Activated T-helper 1 cell treated with anti-CD3 and anti-CD28 coated beads, Interleukin-12 subunit alpha, Interleukin-12 subunit beta, Interleukin-2, Interleukin-4 antibody, amounts not matched to agents 30 ng/mL and 10 ng/mL and 1 ng/mL, durations not matched to agents 14 hours and 24 hours and 36 hours (primary cell): ENCODE measurements around the gene RCSD1. TPM values are rescaled to one million over a fixed set of nuclear protein-coding genes. Genes with fewer than 3 reads are reported as not detected.

Source experiments
- DNase-seq: peaks from one replicate; pipeline ENCODE4 v3.0.0; 2021; ENCODE audit warnings: low spot score
- H3K27ac Mint-ChIP-seq: one replicate; pipeline ENCODE4 v1.8.0; 2021; ENCODE audit warnings: mild to moderate bottlenecking, mixed read lengths
- H3K27me3 Mint-ChIP-seq: one replicate; pipeline ENCODE4 v1.8.0; 2022; ENCODE audit warnings: mild to moderate bottlenecking, moderate library complexity, mixed read lengths; ENCODE audit not compliant: insufficient read depth
- H3K36me3 Mint-ChIP-seq: one replicate; pipeline ENCODE4 v1.8.0; 2021; ENCODE audit warnings: low read depth, mixed read lengths
- H3K4me1 Mint-ChIP-seq: one replicate; pipeline ENCODE4 v1.8.0; 2021; ENCODE audit warnings: low read depth, mixed read lengths
- H3K4me3 Mint-ChIP-seq: one replicate; pipeline ENCODE4 v1.8.0; 2021; ENCODE audit warnings: mild to moderate bottlenecking, moderate library complexity, mixed read lengths
- H3K9me3 Mint-ChIP-seq: one replicate; pipeline ENCODE4 v1.8.0; 2021; ENCODE audit warnings: mixed read lengths
- intact Hi-C: fragments of 100-400 bp; cut with micrococcal nuclease; formaldehyde crosslinking; loops from one replicate; pipeline ENCODE4 v1.15.1; 2024
- total RNA-seq: library from RNA; stranded (reverse); gene quantifications from 2 replicates; pipeline ENCODE4 v1.2.3, GENCODE V29; 2022

RCSD1 gene
- total RNA-seq, 1 donor from 2014 or later, result 78.6 TPM

DNA sequence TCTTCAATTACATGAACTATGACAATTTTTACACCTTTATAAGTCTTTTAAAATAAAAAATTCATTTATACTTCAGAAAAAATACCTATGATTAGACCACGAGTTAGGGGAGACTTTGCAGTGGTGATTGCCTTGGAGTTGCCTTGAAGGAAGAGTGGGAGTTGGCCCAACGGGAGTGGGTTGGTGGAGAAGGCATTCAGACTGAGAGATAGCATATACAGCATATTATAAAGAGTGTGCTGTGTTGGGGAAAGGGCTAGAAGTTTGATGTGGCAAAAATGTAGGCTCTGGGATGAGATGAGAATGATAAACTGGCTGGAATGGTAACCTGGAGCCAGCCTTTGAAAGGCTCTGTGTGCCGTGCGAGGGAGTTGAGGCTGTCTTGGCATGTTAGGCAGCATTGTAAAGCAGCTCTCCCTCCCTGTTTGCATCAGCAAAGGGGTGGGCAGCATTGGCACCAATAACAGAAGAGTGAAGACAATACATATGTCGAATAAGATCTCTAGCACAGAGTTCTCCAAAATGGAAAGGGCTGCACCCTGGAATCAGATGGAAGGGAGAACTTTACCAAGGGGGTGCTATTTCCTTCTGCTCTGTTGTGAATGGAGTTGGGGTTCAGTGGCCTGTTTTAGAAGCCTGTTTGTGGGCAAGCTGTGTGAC, 116.1 kb downstream of the RCSD1 start:
- Mint-ChIP-seq H3K36me3 (no peaks in the 10 kb centered on the region), H3K27me3 (no peaks in the 10 kb centered on the region)
- intact Hi-C loops, result no loop called here

GRCh38 chr1:167746988-167747655, 117.1 kb downstream of the RCSD1 start:
- intact Hi-C loops, result no loop called here
- Mint-ChIP-seq H3K36me3 (peaks cover 4% of the 10 kb centered on the region), H3K9me3 (no peaks in the 10 kb centered on the region), H3K4me3 (no peak overlapping the region), H3K4me1 (peaks cover 29% of the 10 kb centered on the region), H3K27ac (no peak overlapping the region), H3K27me3 (no peaks in the 10 kb centered on the region)
- no peak for DNase-seq

More for the DNA sequence above, 116.1 kb downstream of the RCSD1 start:
- no peaks in the 10 kb centered on the region for H3K9me3 Mint-ChIP-seq
- no peak for DNase-seq
- H3K27ac Mint-ChIP-seq, result no peak overlapping the region
- H3K4me1 Mint-ChIP-seq, result peaks cover 24% of the 10 kb centered on the region
- H3K4me3 Mint-ChIP-seq, result no peak overlapping the region

- no peak overlapping the region for H3K4me3 Mint-ChIP-seq
- H3K36me3 Mint-ChIP-seq, result peaks cover 6% of the 10 kb centered on the region
- no peak overlapping the region for H3K27ac Mint-ChIP-seq
- H3K4me1 Mint-ChIP-seq, result peaks cover 30% of the 10 kb centered on the region
- H3K9me3 Mint-ChIP-seq, result no peaks in the 10 kb centered on the region
- intact Hi-C loops, result no loop called here
- DNase-seq, result no peak
- no peaks in the 10 kb centered on the region for H3K27me3 Mint-ChIP-seq
Measured at GRCh38 chr1:167747988-167748387, 118.0 kb downstream of the RCSD1 start.

- H3K4me1 Mint-ChIP-seq, result peaks cover 32% of the 10 kb centered on the region
- no peak for DNase-seq
- H3K27ac Mint-ChIP-seq, result no peak overlapping the region
- no peaks in the 10 kb centered on the region for H3K27me3 Mint-ChIP-seq
- H3K4me3 Mint-ChIP-seq, result no peak overlapping the region
- peaks cover 6% of the 10 kb centered on the region for H3K36me3 Mint-ChIP-seq
- intact Hi-C loops, result no loop called here
- H3K9me3 Mint-ChIP-seq, result no peaks in the 10 kb centered on the region
Measured at GRCh38 chr1:167748906-167749305, 118.9 kb downstream of the RCSD1 start.

GRCh38 chr1:167749741-167750140, 119.7 kb downstream of the RCSD1 start:
- no peaks in the 10 kb centered on the region for H3K27me3 Mint-ChIP-seq
- no peak overlapping the region for H3K4me3 Mint-ChIP-seq
- no peaks in the 10 kb centered on the region for H3K9me3 Mint-ChIP-seq
- no peak for DNase-seq
- H3K4me1 Mint-ChIP-seq, result peaks cover 32% of the 10 kb centered on the region
- H3K27ac Mint-ChIP-seq, result no peak overlapping the region
- peaks cover 6% of the 10 kb centered on the region for H3K36me3 Mint-ChIP-seq
- intact Hi-C loops, result no loop called here

DNA sequence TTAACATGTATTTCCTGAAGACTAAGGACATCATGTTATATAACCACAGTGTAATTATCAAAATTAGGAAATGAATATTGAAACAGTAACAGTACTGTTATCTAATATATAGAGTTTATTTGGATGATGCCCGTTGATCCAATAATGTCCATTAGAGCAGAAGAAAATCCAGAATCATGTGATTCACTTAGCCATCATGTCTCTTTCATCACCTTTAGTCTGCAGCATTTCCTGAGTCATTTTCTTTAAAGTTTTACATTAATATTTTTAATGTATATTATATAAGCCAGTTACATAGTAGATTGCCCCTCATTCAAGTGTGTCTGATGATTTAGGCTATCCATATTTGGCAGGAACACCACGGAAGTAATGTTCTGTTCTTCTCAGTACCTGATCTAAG, 120.6 kb downstream of the RCSD1 start:
- H3K27ac Mint-ChIP-seq, result no peak overlapping the region
- intact Hi-C loops, result no loop called here
- H3K27me3 Mint-ChIP-seq, result no peaks in the 10 kb centered on the region
- no peaks in the 10 kb centered on the region for H3K9me3 Mint-ChIP-seq
- H3K36me3 Mint-ChIP-seq, result peaks cover 6% of the 10 kb centered on the region
- H3K4me3 Mint-ChIP-seq, result no peak overlapping the region
- no peak for DNase-seq
- peaks cover 32% of the 10 kb centered on the region for H3K4me1 Mint-ChIP-seq

DNA sequence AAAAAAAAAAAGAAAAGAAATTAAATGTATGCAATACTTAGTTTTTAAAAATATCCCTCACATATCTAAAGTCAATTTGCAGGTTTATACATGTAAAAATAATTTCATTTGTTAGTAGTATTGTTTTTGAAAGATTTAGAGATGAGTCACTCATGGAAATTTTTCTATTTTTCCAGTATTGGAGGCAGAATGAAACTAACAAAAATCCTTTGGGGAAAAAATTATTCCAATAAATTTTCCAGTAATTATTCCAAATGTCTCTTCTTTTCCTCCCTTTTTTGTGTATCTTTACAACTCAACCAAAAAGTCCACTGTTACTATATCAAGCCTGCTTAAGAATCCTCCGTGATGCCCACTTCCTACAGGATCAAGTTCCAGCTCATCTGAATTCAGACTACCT, 121.6 kb downstream of the RCSD1 start:
- peaks cover 6% of the 10 kb centered on the region for H3K36me3 Mint-ChIP-seq
- DNase-seq, result no peak
- H3K27me3 Mint-ChIP-seq, result no peaks in the 10 kb centered on the region
- no peak overlapping the region for H3K4me3 Mint-ChIP-seq
- H3K4me1 Mint-ChIP-seq, result peaks cover 24% of the 10 kb centered on the region
- no peaks in the 10 kb centered on the region for H3K9me3 Mint-ChIP-seq
- intact Hi-C loops, result no loop called here
- H3K27ac Mint-ChIP-seq, result no peak overlapping the region

DNA sequence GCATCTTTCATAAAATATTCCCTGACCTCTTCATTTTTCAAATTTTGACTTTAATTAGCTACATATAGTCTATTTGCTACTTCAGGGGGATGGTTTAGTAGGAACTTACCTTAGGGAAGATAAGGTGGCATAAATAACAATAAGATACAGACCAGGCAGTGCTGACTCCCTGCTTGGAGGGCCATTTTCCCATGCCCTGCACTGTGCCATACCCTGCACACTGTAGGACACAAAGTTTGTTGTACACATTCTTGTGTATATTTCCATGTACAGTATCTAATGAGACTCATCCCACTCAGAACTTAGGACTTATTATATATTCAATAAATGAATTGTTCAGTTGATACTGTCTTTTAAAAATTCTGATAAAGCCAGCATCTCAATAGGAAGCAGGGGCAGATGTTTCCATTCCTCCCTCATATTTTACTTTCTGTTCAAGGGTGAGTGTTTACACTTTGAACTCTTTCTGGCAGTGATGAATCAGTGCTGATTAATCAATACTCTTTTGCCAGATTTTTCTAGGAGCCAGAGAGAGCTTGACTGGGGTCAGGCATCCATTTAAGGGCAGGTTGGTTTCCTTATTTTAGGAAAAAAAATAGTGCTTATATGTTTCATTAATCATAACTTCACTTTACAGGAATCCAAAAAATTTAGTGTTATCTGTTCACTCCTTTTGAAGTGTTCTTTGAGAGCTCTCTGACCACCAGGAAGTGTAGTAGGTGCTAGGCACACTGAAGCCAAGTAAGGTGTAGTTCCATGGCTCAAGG, 122.4 kb downstream of the RCSD1 start:
- intact Hi-C loops, result no loop called here
- Mint-ChIP-seq H3K27ac (peak overlapping the region; percentile 13), H3K27me3 (no peaks in the 10 kb centered on the region), H3K4me3 (no peak overlapping the region), H3K4me1 (peaks cover 21% of the 10 kb centered on the region), H3K9me3 (no peaks in the 10 kb centered on the region), H3K36me3 (peaks cover 6% of the 10 kb centered on the region)
- DNase-seq, result no peak

GRCh38 chr1:167755654-167756053, 125.6 kb downstream of the RCSD1 start:
- no peak overlapping the region for H3K4me3 Mint-ChIP-seq
- H3K27me3 Mint-ChIP-seq, result no peaks in the 10 kb centered on the region
- H3K9me3 Mint-ChIP-seq, result no peaks in the 10 kb centered on the region
- H3K36me3 Mint-ChIP-seq, result peaks cover 6% of the 10 kb centered on the region
- intact Hi-C loops, result no loop called here
- DNase-seq, result no peak
- no peak overlapping the region for H3K27ac Mint-ChIP-seq
- H3K4me1 Mint-ChIP-seq, result peaks cover 26% of the 10 kb centered on the region

Other genes with a start within 250 kb of the RCSD1 start
- 237 and 238 TPM in 2 replicates for gene CD247, start 111.7 kb upstream of the RCSD1 start, total RNA-seq
- 15.3 and 16.8 TPM in 2 replicates for gene CREG1, start 76.5 kb upstream of the RCSD1 start, total RNA-seq
- gene MPZL1, start 91.8 kb downstream of the RCSD1 start, total RNA-seq, result 40.8 and 40.9 TPM in 2 replicates